GM23248 (cell line): Measurements from ENCODE around the gene KCNJ12. TPM values are rescaled to one million over a fixed set of nuclear protein-coding genes. Genes with fewer than 3 reads are reported as not detected.

Experiments used
- DNase-seq: peaks from one replicate; pipeline ENCODE4 v3.0.0-alpha.2; 2015
- H2AFZ ChIP-seq: fragments of 200-600 bp; sonication (generic); 2 replicates; pipeline ENCODE4 v1.6.1; 2016; ENCODE audit warnings: antibody characterized with exemption
- H3F3A ChIP-seq: fragments of 200-600 bp; sonication (generic); 2 replicates; pipeline ENCODE4 v1.6.1; 2016; ENCODE audit warnings: mild to moderate bottlenecking, antibody characterized with exemption, mixed run types; ENCODE audit not compliant: insufficient read depth
- H3K27ac ChIP-seq: fragments of 200-600 bp; sonication (generic); 2 replicates; pipeline ENCODE4 v1.5.1; 2016; ENCODE audit warnings: mild to moderate bottlenecking
- H3K27me3 ChIP-seq: fragments of 200-600 bp; sonication (generic); replicated peaks from 2 replicates; pipeline ENCODE4 v1.6.1; 2016; ENCODE audit warnings: mild to moderate bottlenecking; ENCODE audit not compliant: insufficient read depth
- H3K36me3 ChIP-seq: fragments of 200-600 bp; sonication (generic); 2 replicates; pipeline ENCODE4 v1.6.1; 2016; ENCODE audit warnings: low read depth, mild to moderate bottlenecking
- H3K4me1 ChIP-seq: fragments of 200-600 bp; sonication (generic); 2 replicates; pipeline ENCODE4 v1.6.1; 2016; ENCODE audit warnings: mild to moderate bottlenecking; ENCODE audit not compliant: insufficient read depth
- H3K4me2 ChIP-seq: fragments of 200-600 bp; sonication (generic); one replicate; pipeline ENCODE4 v1.6.1; 2016; ENCODE audit warnings: mild to moderate bottlenecking; ENCODE audit not compliant: unreplicated experiment
- H3K4me3 ChIP-seq: fragments of 200-600 bp; sonication (generic); 2 replicates; pipeline ENCODE4 v1.5.1; 2016; ENCODE audit warnings: mild to moderate bottlenecking
- H3K79me2 ChIP-seq: fragments of 200-600 bp; sonication (generic); 2 replicates; pipeline ENCODE4 v1.6.1; 2016; ENCODE audit warnings: mild to moderate bottlenecking; ENCODE audit not compliant: insufficient read depth
- H3K9ac ChIP-seq: fragments of 200-600 bp; sonication (generic); 2 replicates; pipeline ENCODE4 v1.6.1; 2016; ENCODE audit warnings: mild to moderate bottlenecking
- H3K9me2 ChIP-seq: fragments of 200-600 bp; sonication (generic); 2 replicates; pipeline ENCODE4 v1.6.1; 2016; ENCODE audit warnings: mixed run types, mild to moderate bottlenecking, moderate library complexity; ENCODE audit not compliant: insufficient read depth
- H3K9me3 ChIP-seq: fragments of 200-600 bp; sonication (generic); one replicate; pipeline ENCODE4 v1.6.1; 2017; ENCODE audit warnings: low read depth
- H4K20me1 ChIP-seq: fragments of 200-600 bp; sonication (generic); 2 replicates; pipeline ENCODE4 v1.6.0; 2016; ENCODE audit not compliant: insufficient read depth
- EZH2 ChIP-seq: fragments of 200-600 bp; sonication (generic); IDR thresholded peaks from 2 replicates; pipeline ENCODE4 v1.6.1; 2018; ENCODE audit warnings: antibody characterized with exemption, mild to moderate bottlenecking; ENCODE audit not compliant: insufficient read depth, poor library complexity, severe bottlenecking
- EZH2phosphoT487 ChIP-seq: fragments of 200-600 bp; sonication (generic); IDR thresholded peaks from 2 replicates; pipeline ENCODE4 v1.6.1; 2018; ENCODE audit warnings: antibody characterized with exemption, moderate library complexity, mild to moderate bottlenecking, low read depth; ENCODE audit not compliant: insufficient read depth
- WGBS, 2 experiments: methylation state at CpG; one replicate each; pipeline ENCODE4 v1.1.6; 2015 to 2017; ENCODE audit warnings: low lambda C conversion rate in 2 of 2, low coverage in 1 of 2; ENCODE audit errors: missing lambda C conversion rate in 2 of 2; 5-methylcytosine and 5-hydroxymethylcytosine counted together
- in situ Hi-C: fragments of 300-500 bp; cut with MboI; formaldehyde crosslinking; loops from 2 replicates; pipeline ENCODE4 v1.15.0; 2020
- polyA plus RNA-seq: library from polyadenylated mRNA; unstranded; fragments of >200 nt; fragmentation: Nextera tagmentation; extraction: Ambion mirVana; gene quantifications from 2 replicates; pipeline ENCODE4 v1.2.1, GENCODE V29; 2016
- total RNA-seq: library from RNA; depleted of rRNA; stranded (reverse); fragments of >200 nt; shearing (Covaris generic); gene quantifications from 2 replicates; pipeline ENCODE4 v1.2.3, GENCODE V29; 2014

KCNJ12 gene
- total and polyA plus RNA-seq, 2 experiments from 2014 or later = 0.29 to 0.54 TPM

DNA sequence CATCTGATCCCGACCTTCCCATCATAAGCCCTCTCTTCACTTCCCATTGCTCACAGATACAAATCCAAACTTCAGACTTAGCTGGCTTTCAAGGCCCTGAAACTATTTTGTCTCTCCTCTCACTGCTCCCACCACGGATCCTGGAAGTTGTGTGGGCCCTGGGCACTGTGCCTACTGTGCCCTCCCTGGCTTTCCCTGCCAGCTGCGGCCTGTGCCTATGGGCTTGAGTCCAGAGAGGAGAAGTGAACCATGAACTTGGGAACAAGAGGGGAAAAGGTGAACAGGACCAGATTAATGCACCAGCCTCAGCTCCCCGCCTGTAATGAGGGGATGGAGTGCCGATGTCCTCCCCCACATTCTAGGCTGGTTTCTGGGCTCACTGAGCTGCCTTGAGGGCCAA, 18.9 kb upstream of the KCNJ12 start:
- H3K4me2 ChIP-seq = no peak overlapping the region
- H3K9me3 ChIP-seq = no peaks in the 10 kb centered on the region
- H3K36me3 ChIP-seq = no peaks in the 10 kb centered on the region
- no peaks in the 10 kb centered on the region for H3K79me2 ChIP-seq
- no peaks in the 10 kb centered on the region for H4K20me1 ChIP-seq
- no peaks in the 10 kb centered on the region for H3K9me2 ChIP-seq
- H3F3A ChIP-seq = no peaks in the 10 kb centered on the region
- no peak overlapping the region for H3K4me3 ChIP-seq
- no peak overlapping the region for H3K9ac ChIP-seq
- in situ Hi-C loops = no loop called here
- H2AFZ ChIP-seq = no peak overlapping the region
- H3K4me1 ChIP-seq = peaks cover 10% of the 10 kb centered on the region
- H3K27me3 ChIP-seq = peaks cover 9% of the 10 kb centered on the region; the same call in 1 of the 2 replicates
- DNase-seq = no peak
- WGBS, 2 experiments = 72 to 74% methylated on average over 5 of the region's 5 CpGs
- TF ChIP-seq EZH2phosphoT487 (no peak), EZH2 (no peak)
- H3K27ac ChIP-seq = no peak overlapping the region

DNA sequence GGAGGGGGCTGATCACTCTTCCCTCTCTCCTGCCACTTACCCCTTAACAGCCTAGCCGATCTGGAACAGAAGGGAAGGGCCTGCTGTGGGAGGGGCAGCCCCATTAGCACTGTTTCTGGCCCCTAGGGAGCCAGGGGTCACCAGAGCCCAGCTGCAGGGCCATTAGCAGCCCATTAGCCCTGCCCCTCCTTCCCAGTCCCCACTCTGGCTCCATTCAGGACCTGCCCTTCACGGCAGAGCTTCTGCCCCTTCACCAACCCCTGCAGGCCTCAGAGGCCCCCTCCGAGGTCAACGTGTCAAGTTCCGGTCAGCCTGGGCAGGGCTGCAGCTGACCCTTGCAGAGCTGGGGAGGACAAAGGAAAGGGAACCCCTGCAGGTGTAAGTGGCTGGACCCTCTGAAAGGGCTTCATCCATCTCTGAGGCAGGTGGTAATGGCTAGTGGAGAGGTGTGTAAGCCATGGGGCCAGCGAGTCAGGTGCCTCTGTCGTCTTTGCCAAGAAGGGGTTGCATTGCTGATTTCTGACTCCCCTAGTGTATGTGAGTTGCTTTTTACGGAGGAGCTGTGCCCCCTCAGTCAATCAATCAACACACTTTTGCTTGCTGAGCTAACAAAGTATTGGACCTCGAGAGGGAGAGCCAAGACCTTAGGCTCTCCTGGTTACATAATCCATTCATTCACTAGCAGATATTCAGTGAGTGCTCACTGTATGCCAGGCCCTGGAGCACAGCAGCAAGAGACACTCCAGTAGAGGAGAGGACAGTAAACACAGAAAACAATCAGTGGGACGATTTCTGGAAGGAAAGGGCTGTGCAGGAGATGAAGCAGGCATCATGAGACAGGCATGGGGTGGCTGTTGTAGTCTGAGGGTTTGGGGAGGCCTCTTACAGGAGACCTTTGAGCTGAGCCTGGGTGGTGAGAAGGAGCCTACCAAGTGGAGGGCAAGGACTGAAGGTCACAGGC, 18.2 kb upstream of the KCNJ12 start:
- 54 to 56% methylated on average over 10 of the region's 10 CpGs for WGBS, 2 experiments
- no peaks in the 10 kb centered on the region for H3K9me3 ChIP-seq
- no peak overlapping the region for H3K27ac ChIP-seq
- in situ Hi-C loops = no loop called here
- no peak overlapping the region for H2AFZ ChIP-seq
- no peaks in the 10 kb centered on the region for H3K79me2 ChIP-seq
- H3K4me3 ChIP-seq = no peak overlapping the region
- no peak overlapping the region for H3K9ac ChIP-seq
- DNase-seq = no peak
- H3K9me2 ChIP-seq = no peaks in the 10 kb centered on the region
- no peaks in the 10 kb centered on the region for H4K20me1 ChIP-seq
- H3F3A ChIP-seq = no peaks in the 10 kb centered on the region
- peaks cover 10% of the 10 kb centered on the region for H3K4me1 ChIP-seq
- H3K4me2 ChIP-seq = no peak overlapping the region
- TF ChIP-seq EZH2phosphoT487 (no peak), EZH2 (no peak)
- no peaks in the 10 kb centered on the region for H3K36me3 ChIP-seq
- H3K27me3 ChIP-seq = peaks cover 10% of the 10 kb centered on the region; the same call in 1 of the 2 replicates

DNA sequence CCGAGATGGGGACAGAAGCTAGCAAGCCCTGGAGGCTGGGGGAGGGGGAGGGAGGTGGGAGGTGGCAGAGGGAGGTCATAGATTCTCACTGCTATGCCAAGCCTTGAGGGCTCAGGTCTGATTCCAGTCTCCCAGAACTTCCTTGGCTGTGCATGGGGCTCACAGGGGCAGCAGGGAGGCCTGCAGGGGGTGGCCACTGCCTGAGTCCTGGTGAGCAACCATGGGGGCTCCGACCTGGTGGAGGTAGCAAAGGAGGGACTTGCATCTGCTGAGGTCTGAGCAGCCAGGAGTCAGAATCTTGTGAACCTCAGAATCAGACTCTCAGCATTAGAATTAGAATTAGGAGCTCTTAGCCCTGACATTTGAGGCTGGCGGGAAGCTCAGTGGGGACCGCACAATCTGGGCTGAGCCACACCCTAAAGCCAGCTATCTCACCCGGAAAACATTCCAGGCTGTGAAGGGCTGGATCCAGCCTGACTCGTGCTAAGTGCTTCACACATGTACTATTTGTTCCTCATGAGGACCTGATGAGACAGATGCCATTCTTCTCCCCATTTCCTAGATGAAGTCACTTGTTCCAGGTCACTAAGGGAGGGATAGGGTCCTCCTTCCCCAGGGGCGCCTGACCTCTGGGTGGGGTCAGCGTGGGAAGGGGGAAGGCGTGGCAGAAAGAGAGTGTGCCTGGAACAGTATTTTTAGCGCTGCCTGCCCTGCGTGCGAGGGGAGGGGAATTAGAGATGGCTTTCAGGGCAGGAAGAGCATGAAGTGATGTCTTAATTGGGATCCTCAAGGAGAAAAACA, 17.3 kb upstream of the KCNJ12 start:
- Histone ChIP-seq H3K9me3 (no peaks in the 10 kb centered on the region), H2AFZ (no peak overlapping the region), H3K36me3 (no peaks in the 10 kb centered on the region), H4K20me1 (no peaks in the 10 kb centered on the region), H3K9ac (no peak overlapping the region), H3K4me3 (no peak overlapping the region), H3K27me3 (peaks cover 10% of the 10 kb centered on the region; the same call in 1 of the 2 replicates), H3K79me2 (no peaks in the 10 kb centered on the region), H3F3A (no peaks in the 10 kb centered on the region), H3K4me2 (no peak overlapping the region), H3K27ac (no peak overlapping the region), H3K9me2 (no peaks in the 10 kb centered on the region), H3K4me1 (peaks cover 7% of the 10 kb centered on the region)
- in situ Hi-C loops = no loop called here
- 8 to 12% methylated on average over 12 of the region's 12 CpGs for WGBS, 2 experiments
- DNase-seq = peak; percentile 75
- TF ChIP-seq EZH2phosphoT487 = no peak
- TF ChIP-seq EZH2 = no peak

DNA sequence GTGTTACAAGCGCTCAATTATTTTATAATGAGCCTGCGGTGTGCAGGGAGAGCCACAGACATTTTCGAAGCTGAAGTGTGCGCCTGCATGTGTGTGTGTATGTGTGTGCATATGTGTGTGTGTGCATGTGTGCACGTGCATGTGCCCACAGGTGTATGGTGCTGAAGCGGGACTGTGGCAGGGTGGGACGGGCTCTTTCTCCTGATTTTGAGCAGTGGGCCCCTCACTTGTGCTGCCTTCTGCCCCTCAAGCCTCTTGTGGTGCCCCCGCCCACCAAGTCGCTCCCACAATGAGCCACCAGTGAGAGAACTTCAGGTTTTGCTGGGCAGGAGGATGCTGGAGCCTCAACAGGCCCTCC, 16.7 kb upstream of the KCNJ12 start:
- DNase-seq = no peak
- in situ Hi-C loops = no loop called here
- Histone ChIP-seq H3K79me2 (no peaks in the 10 kb centered on the region), H3F3A (no peaks in the 10 kb centered on the region), H3K4me3 (no peak overlapping the region), H3K27ac (no peak overlapping the region), H3K9ac (no peak overlapping the region), H3K4me2 (no peak overlapping the region), H3K9me2 (no peaks in the 10 kb centered on the region), H4K20me1 (no peaks in the 10 kb centered on the region), H3K36me3 (no peaks in the 10 kb centered on the region), H2AFZ (no peak overlapping the region), H3K4me1 (peaks cover 7% of the 10 kb centered on the region), H3K27me3 (peaks cover 6% of the 10 kb centered on the region; the same call in 1 of the 2 replicates), H3K9me3 (no peaks in the 10 kb centered on the region)
- 75 to 80% methylated on average over 9 of the region's 9 CpGs for WGBS, 2 experiments
- TF ChIP-seq EZH2 (no peak), EZH2phosphoT487 (no peak)
